GM21619 (cell line): Measurements from ENCODE around the gene RHOBTB3.
"Not testable (repeated sequence)": the region's sequence is repeated elsewhere in the genome, so short reads cannot be mapped to it uniquely, and the experiment has no call there.

Experiments
- ATAC-seq: cut with Tn5 transposase; IDR thresholded peaks from one replicate; pipeline ENCODE4 v1.9.1; 2021; ENCODE audit not compliant: unreplicated experiment

The RHOBTB3 gene

GRCh38 chr5:95713246-95713645 lies 17.9 kb upstream of the RHOBTB3 start:
- ATAC-seq, result not testable (repeated sequence)

GRCh38 chr5:95713960-95714710 lies 17.0 kb upstream of the RHOBTB3 start:
- no peak for ATAC-seq

GRCh38 chr5:95715799-95716461 lies 15.2 kb upstream of the RHOBTB3 start:
- ATAC-seq, result no peak

GRCh38 chr5:95717439-95717838 lies 13.7 kb upstream of the RHOBTB3 start:
- ATAC-seq, result no peak

DNA sequence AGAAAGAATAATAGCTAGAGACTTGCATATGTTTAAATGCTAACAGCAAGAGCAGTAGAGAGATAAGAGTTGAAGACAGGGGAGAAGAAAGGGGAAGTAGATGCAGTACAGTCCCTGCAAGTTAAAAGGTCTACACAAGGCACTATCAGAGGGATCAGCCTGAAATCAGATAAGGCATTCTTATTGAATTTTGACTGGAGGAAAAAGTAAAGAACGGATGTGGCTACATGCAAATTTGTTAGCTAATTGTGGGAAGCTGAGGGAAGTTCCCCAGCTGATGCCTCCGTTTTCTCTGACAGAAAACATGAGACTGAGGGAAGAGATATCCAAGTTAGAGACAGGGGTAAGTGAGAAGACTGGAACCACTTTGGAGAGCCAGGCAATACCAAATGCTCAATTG lies 12.9 kb upstream of the RHOBTB3 start:
- ATAC-seq, result peak; percentile 88

GRCh38 chr5:95718738-95719137 lies 12.4 kb upstream of the RHOBTB3 start:
- no peak for ATAC-seq

GRCh38 chr5:95720094-95720786 lies 10.9 kb upstream of the RHOBTB3 start:
- no peak for ATAC-seq

- ATAC-seq, result no peak
Measured at GRCh38 chr5:95721582-95722295, 9.4 kb upstream of the RHOBTB3 start.

DNA sequence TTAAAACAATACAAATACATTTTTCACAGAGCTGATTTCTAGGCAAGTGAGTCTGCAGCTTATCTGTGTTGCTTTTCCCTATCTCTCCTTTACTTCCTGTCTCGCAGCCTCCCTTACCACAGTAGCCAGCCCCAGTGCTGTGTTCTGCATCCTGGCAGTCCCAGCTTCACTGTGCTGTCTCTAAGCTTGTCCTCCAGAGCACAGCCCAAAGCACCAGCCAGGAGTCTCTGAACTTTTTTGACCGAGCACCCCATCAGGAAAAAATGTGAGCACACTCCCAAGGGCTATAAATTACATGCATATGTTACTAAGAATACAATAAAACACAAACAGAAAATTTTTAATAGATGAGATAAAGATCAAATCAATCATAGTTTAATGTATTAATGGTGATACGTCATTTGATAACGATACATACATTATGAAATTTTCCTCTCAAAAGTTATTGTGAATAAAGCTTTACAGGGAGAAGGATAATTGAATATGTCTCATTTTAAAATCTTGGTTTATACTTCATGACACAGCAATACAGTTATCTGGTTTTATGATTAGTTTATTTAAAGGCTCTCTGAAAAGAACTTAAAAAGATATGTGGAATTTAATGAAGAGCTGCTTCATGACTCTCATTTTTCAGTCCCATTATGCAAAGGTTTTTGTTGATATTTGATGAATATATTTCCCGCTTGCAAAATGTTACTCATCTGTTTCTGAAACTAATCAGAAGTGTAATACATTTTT lies 7.3 kb upstream of the RHOBTB3 start:
- ATAC-seq, result no peak

DNA sequence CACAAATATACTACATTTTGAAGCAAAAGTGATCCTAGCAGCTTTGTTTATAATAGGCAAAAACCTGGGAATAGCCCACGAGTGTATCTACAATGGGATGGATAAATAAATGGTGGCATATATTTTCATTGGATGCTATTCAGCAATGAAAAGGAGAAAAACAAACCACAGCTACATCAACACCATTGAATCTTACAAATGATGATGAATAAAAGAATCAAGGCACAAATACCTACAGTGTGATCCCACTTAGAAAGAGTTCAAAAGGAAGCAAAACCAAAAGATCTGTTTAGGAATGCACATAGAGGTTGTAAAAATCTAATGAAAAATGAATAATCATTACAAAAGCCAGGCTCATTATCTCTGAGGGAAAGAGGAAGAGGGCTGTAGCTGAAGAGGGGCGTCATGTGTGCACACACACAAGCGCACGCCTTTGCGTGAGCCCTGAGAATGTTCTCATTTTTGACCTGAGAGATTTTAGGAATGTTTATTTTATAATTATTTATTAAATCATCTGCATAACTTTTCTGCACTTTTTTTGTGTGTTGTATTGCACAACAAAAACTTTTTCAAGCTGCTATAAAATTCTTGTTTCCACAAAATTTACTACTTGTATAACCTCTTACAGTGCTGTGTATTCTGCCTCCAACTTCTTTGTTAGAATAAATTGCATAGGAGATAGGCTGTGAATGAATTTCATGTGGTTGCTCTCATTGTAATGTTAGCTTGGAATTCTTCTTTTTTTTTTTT lies 5.9 kb upstream of the RHOBTB3 start:
- ATAC-seq, result no peak

GRCh38 chr5:95725937-95726810 lies 5.0 kb upstream of the RHOBTB3 start:
- ATAC-seq, result no peak

DNA sequence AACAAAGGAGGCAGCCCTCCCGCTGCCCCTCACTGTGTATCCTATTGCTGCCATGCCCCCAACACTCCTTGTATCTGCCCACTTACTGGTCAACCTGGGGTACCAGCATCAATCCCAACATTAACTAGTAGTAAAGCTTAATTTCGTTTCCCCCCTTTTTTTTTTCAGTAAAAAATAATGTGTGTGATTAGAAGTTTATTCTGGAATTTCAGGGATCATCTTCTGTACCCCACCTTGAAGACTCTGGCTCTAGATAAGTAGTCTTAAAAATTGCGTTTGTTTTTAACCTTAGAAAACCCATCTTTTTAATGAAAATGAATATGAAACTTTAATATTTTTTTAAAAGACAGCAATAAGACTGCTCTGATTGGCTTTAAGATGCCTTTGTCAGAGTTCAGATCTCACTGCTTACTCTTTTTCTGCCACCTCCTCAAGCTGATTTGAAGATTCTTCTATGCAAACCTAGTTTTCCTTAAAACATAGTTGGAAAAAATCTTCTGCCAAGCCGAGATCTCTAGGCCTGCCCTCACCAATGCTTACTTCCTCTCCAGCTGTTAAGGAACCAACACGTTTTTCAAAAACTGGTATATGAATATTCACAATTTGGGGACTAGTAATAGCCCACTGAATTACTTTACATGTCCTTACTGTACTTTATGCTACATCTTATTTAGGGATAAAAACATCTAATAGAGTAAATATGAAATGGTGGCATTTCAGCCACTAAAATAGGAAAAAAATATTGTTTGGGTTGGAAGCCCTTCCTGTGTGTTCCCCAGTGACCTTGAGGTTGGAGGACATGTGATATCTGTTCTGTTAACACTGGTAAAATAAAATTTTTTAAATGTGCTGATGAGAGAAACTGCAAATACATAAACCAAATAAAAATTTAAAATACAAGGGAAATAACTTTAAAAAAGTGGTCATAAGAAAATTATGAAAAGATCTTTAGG lies 4.0 kb upstream of the RHOBTB3 start:
- no peak for ATAC-seq

DNA sequence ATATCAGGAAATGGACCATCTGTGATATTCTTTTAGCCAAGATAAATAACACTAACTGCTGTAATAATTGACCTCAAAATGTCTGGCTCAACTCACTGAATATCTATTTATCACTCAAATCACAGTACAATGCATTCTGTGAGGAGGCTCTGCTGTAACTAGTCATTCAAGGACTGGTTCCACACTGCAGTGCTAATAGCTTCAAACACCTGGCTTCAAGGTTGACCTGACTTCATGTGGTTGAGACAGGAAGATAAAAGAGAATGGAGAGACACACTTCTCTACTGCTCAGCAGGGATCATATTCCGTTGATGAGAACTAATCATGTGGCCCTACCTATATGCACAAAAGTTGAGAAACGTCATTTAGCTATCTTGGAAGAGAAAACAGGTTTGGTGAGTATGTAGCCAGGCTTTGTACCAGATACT lies 3.4 kb upstream of the RHOBTB3 start:
- ATAC-seq, result peak; percentile 28

GRCh38 chr5:95728494-95729114 lies 2.5 kb upstream of the RHOBTB3 start:
- no peak for ATAC-seq

- ATAC-seq, result no peak
Measured at GRCh38 chr5:95729115-95730010, 1.8 kb upstream of the RHOBTB3 start.

GRCh38 chr5:95730011-95730700 lies 980 bp upstream of the RHOBTB3 start:
- no peak for ATAC-seq
